ENCODE results near the gene COX7A2L. TPM values are rescaled to one million over a fixed set of nuclear protein-coding genes. Genes with fewer than 3 reads are reported as not detected.

Gene COX7A2L
- total RNA-seq, 1 experiment from 2014 or later = 216 TPM

- no peak for DNase-seq (ENCODE audit: low read depth)
- in situ Hi-C loops (cut with HindIII; ENCODE audit: low pct_unique_long_range_greater_than_20kb, low sequenced_read_pairs) = no loop called here
Measured at GRCh38 chr2:42329736-42330135, 31.3 kb downstream of the COX7A2L start.

- in situ Hi-C loops (cut with HindIII; ENCODE audit: low pct_unique_long_range_greater_than_20kb, low sequenced_read_pairs) = no loop called here
- no peak for DNase-seq (ENCODE audit: low read depth)
Measured at GRCh38 chr2:42328923-42329322, 32.1 kb downstream of the COX7A2L start.

GRCh38 chr2:42328148-42328833 is 32.7 kb downstream of the COX7A2L start:
- DNase-seq (ENCODE audit: low read depth) = peak; percentile 23
- in situ Hi-C loops (cut with HindIII; ENCODE audit: low pct_unique_long_range_greater_than_20kb, low sequenced_read_pairs) = no loop called here

GRCh38 chr2:42327125-42327524 is 33.9 kb downstream of the COX7A2L start:
- no peak for DNase-seq (ENCODE audit: low read depth)
- in situ Hi-C loops (cut with HindIII; ENCODE audit: low pct_unique_long_range_greater_than_20kb, low sequenced_read_pairs) = no loop called here

GRCh38 chr2:42325609-42326008 is 35.4 kb downstream of the COX7A2L start:
- DNase-seq (ENCODE audit: low read depth) = no peak
- in situ Hi-C loops (cut with HindIII; ENCODE audit: low pct_unique_long_range_greater_than_20kb, low sequenced_read_pairs) = no loop called here

GRCh38 chr2:42324949-42325348 is 36.1 kb downstream of the COX7A2L start:
- in situ Hi-C loops (cut with HindIII; ENCODE audit: low pct_unique_long_range_greater_than_20kb, low sequenced_read_pairs) = no loop called here
- DNase-seq (ENCODE audit: low read depth) = no peak

- in situ Hi-C loops (cut with HindIII; ENCODE audit: low pct_unique_long_range_greater_than_20kb, low sequenced_read_pairs) = no loop called here
- DNase-seq (ENCODE audit: low read depth) = no peak
Measured at GRCh38 chr2:42324244-42324643, 36.8 kb downstream of the COX7A2L start.

GRCh38 chr2:42321452-42322064 is 39.5 kb downstream of the COX7A2L start:
- in situ Hi-C loops (cut with HindIII; ENCODE audit: low pct_unique_long_range_greater_than_20kb, low sequenced_read_pairs) = no loop called here
- no peak for DNase-seq (ENCODE audit: low read depth)

GRCh38 chr2:42319265-42319664 is 41.8 kb downstream of the COX7A2L start:
- in situ Hi-C loops (cut with HindIII; ENCODE audit: low pct_unique_long_range_greater_than_20kb, low sequenced_read_pairs) = no loop called here
- no peak for DNase-seq (ENCODE audit: low read depth)

- in situ Hi-C loops (cut with HindIII; ENCODE audit: low pct_unique_long_range_greater_than_20kb, low sequenced_read_pairs) = no loop called here
- DNase-seq (ENCODE audit: low read depth) = no peak
Measured at GRCh38 chr2:42317945-42318344, 43.1 kb downstream of the COX7A2L start.

GRCh38 chr2:42317486-42317885 is 43.5 kb downstream of the COX7A2L start:
- in situ Hi-C loops (cut with HindIII; ENCODE audit: low pct_unique_long_range_greater_than_20kb, low sequenced_read_pairs) = no loop called here

GRCh38 chr2:42316910-42317309 is 44.1 kb downstream of the COX7A2L start:
- DNase-seq (ENCODE audit: low read depth) = no peak
- in situ Hi-C loops (cut with HindIII; ENCODE audit: low pct_unique_long_range_greater_than_20kb, low sequenced_read_pairs) = no loop called here

More at GRCh38 chr2:42317486-42317885, 43.5 kb downstream of the COX7A2L start:
- DNase-seq (ENCODE audit: low read depth) = no peak

GRCh38 chr2:42315844-42316470 is 45.1 kb downstream of the COX7A2L start:
- no peak for DNase-seq (ENCODE audit: low read depth)
- in situ Hi-C loops (cut with HindIII; ENCODE audit: low pct_unique_long_range_greater_than_20kb, low sequenced_read_pairs) = no loop called here

GRCh38 chr2:42314892-42315468 is 46.0 kb downstream of the COX7A2L start:
- in situ Hi-C loops (cut with HindIII; ENCODE audit: low pct_unique_long_range_greater_than_20kb, low sequenced_read_pairs) = no loop called here
- DNase-seq (ENCODE audit: low read depth) = no peak

GRCh38 chr2:42312106-42312505 is 48.9 kb downstream of the COX7A2L start:
- no peak for DNase-seq (ENCODE audit: low read depth)
- in situ Hi-C loops (cut with HindIII; ENCODE audit: low pct_unique_long_range_greater_than_20kb, low sequenced_read_pairs) = no loop called here

GRCh38 chr2:42310007-42310515 is 51.0 kb downstream of the COX7A2L start:
- DNase-seq (ENCODE audit: low read depth) = no peak
- in situ Hi-C loops (cut with HindIII; ENCODE audit: low pct_unique_long_range_greater_than_20kb, low sequenced_read_pairs) = no loop called here

GRCh38 chr2:42309366-42309765 is 51.7 kb downstream of the COX7A2L start:
- in situ Hi-C loops (cut with HindIII; ENCODE audit: low pct_unique_long_range_greater_than_20kb, low sequenced_read_pairs) = no loop called here
- no peak for DNase-seq (ENCODE audit: low read depth)

GRCh38 chr2:42307180-42307579 is 53.8 kb downstream of the COX7A2L start:
- in situ Hi-C loops (cut with HindIII; ENCODE audit: low pct_unique_long_range_greater_than_20kb, low sequenced_read_pairs) = no loop called here

GRCh38 chr2:42304059-42304713 is 56.8 kb downstream of the COX7A2L start:
- in situ Hi-C loops (cut with HindIII; ENCODE audit: low pct_unique_long_range_greater_than_20kb, low sequenced_read_pairs) = no loop called here

More at GRCh38 chr2:42307180-42307579, 53.8 kb downstream of the COX7A2L start:
- DNase-seq (ENCODE audit: low read depth) = no peak

More at GRCh38 chr2:42304059-42304713, 56.8 kb downstream of the COX7A2L start:
- no peak for DNase-seq (ENCODE audit: low read depth)

Measured in Caki2 (cell line).